Neutrophil (primary cell): ENCODE results near the gene RGSL1.

ENCODE experiments used
- H3K27ac ChIP-seq: fragments of 200-600 bp; sonication (generic); 2 replicates; pipeline ENCODE4 v1.5.1; 2016; ENCODE audit warnings: mild to moderate bottlenecking, moderate library complexity
- H3K27me3 ChIP-seq: fragments of 200-600 bp; sonication (generic); 2 replicates; pipeline ENCODE4 v1.6.0; 2016; ENCODE audit warnings: mild to moderate bottlenecking
- H3K36me3 ChIP-seq: fragments of 200-600 bp; sonication (generic); 2 replicates; pipeline ENCODE4 v1.5.1; 2017
- H3K4me1 ChIP-seq, 2 experiments: fragments of 200-600 bp in 1 of 2; sonication (generic) in 1 of 2; 1 replicate in 1 of 2; 2 replicates in 1 of 2; pipeline versions ENCODE4 v1.5.1 to v1.6.1; 2013 to 2016; ENCODE audit warnings: low read depth in 1 of 2, low read length in 1 of 2, mild to moderate bottlenecking in 1 of 2, moderate library complexity in 1 of 2; ENCODE audit not compliant: control insufficient read depth in 1 of 2, insufficient read depth in 1 of 2
- H3K4me3 ChIP-seq, 2 experiments: fragments of 200-600 bp in 1 of 2; sonication (generic) in 1 of 2; 1 replicate in 1 of 2; 2 replicates in 1 of 2; pipeline ENCODE4 v1.5.1; 2013 to 2016; ENCODE audit warnings: low read depth in 1 of 2, low read length in 1 of 2, mild to moderate bottlenecking in 1 of 2, moderate library complexity in 1 of 2
- H3K9me3 ChIP-seq: fragments of 200-600 bp; sonication (generic); 2 replicates; pipeline ENCODE4 v1.5.1; 2016
- TF ChIP-seq, protein P1 (sequence below): fragments of 200-600 bp; sonication (generic); IDR thresholded peaks from 2 replicates; pipeline ENCODE4 v1.5.1; 2016; ENCODE audit warnings: antibody characterized with exemption

The RGSL1 gene

DNA sequence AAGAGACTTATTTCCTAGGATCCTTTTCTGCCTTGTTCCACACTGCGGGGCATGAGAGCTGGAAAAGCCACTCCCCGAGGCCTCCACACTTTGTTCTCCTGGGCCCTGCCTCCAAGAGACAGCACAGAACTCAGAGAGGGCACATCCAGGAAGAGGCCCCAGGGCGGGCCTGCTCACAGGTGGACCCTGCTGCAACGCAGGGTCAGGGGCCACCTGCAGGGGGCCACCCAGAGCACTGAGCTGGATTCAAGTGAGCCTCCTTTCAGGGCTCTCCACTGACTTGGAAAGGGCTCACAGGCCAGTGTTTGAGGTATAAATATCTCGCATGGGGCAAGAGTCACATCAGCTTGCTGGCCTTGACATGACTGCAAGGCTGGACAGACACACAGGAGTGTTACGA, 149.4 kb downstream of the RGSL1 start:
- peaks cover 14 to 22% of the 10 kb centered on the region in 2 experiments for H3K4me1 ChIP-seq
- H3K36me3 ChIP-seq, result no peaks in the 10 kb centered on the region
- peaks cover 30% of the 10 kb centered on the region for H3K27me3 ChIP-seq
- H3K9me3 ChIP-seq, result no peaks in the 10 kb centered on the region
- TF ChIP-seq, protein P1, sequence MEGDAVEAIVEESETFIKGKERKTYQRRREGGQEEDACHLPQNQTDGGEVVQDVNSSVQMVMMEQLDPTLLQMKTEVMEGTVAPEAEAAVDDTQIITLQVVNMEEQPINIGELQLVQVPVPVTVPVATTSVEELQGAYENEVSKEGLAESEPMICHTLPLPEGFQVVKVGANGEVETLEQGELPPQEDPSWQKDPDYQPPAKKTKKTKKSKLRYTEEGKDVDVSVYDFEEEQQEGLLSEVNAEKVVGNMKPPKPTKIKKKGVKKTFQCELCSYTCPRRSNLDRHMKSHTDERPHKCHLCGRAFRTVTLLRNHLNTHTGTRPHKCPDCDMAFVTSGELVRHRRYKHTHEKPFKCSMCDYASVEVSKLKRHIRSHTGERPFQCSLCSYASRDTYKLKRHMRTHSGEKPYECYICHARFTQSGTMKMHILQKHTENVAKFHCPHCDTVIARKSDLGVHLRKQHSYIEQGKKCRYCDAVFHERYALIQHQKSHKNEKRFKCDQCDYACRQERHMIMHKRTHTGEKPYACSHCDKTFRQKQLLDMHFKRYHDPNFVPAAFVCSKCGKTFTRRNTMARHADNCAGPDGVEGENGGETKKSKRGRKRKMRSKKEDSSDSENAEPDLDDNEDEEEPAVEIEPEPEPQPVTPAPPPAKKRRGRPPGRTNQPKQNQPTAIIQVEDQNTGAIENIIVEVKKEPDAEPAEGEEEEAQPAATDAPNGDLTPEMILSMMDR, result no peak
- H3K4me3 ChIP-seq, result no peak overlapping the region
- H3K27ac ChIP-seq, result no peak overlapping the region

GRCh38 chr1:182600036-182600713, 150.2 kb downstream of the RGSL1 start:
- TF ChIP-seq, protein P1, result no peak
- H3K4me3 ChIP-seq, result no peak overlapping the region
- no peaks in the 10 kb centered on the region for H3K9me3 ChIP-seq
- H3K4me1 ChIP-seq, result peaks cover 11 to 18% of the 10 kb centered on the region in 2 experiments
- no peaks in the 10 kb centered on the region for H3K36me3 ChIP-seq
- peaks cover 38% of the 10 kb centered on the region for H3K27me3 ChIP-seq
- H3K27ac ChIP-seq, result no peak overlapping the region

- H3K9me3 ChIP-seq, result no peaks in the 10 kb centered on the region
- no peaks in the 10 kb centered on the region for H3K36me3 ChIP-seq
- H3K27me3 ChIP-seq, result peaks cover 45% of the 10 kb centered on the region
- H3K4me3 ChIP-seq, result no peak overlapping the region
- H3K27ac ChIP-seq, result no peak overlapping the region
- TF ChIP-seq, protein P1, result no peak
- H3K4me1 ChIP-seq, result peaks cover 11% of the 10 kb centered on the region in 2 experiments
Observed at GRCh38 chr1:182600745-182601415, 150.9 kb downstream of the RGSL1 start.

- H3K27me3 ChIP-seq, result peaks cover 51% of the 10 kb centered on the region
- no peaks in the 10 kb centered on the region for H3K9me3 ChIP-seq
- peaks cover 11% of the 10 kb centered on the region in 2 experiments for H3K4me1 ChIP-seq
- no peak overlapping the region for H3K27ac ChIP-seq
- H3K4me3 ChIP-seq, result no peak overlapping the region
- TF ChIP-seq, protein P1, result peak; percentile 89
- no peaks in the 10 kb centered on the region for H3K36me3 ChIP-seq
Observed at GRCh38 chr1:182601416-182601786, 151.5 kb downstream of the RGSL1 start.

GRCh38 chr1:182601913-182602312, 152.0 kb downstream of the RGSL1 start:
- Histone ChIP-seq H3K4me1 (peaks cover 11% of the 10 kb centered on the region in 2 experiments), H3K4me3 (no peak overlapping the region), H3K27ac (no peak overlapping the region), H3K27me3 (peaks cover 56% of the 10 kb centered on the region), H3K9me3 (no peaks in the 10 kb centered on the region), H3K36me3 (no peaks in the 10 kb centered on the region)
- TF ChIP-seq, protein P1, result no peak
